Spleen (tissue), 7 donors: ENCODE data around the gene MAP2K3.

Experiments used
- CTCF ChIP-seq, 11 experiments: fragments of 200-600 bp in 7 of 11; fragments of 450-650 bp in 4 of 11; sonication (generic) in 4 of 11; IDR thresholded peaks in 8 of 11; conservative IDR thresholded peaks in 3 of 11; 1 replicate in 7 of 11; 2 replicates in 4 of 11; pipeline versions ENCODE4 v1.4.0 to v1.8.0; 2016 to 2021; ENCODE audit warnings: antibody characterized with exemption in 11 of 11, inconsistent platforms in 4 of 11, mild to moderate bottlenecking in 1 of 11
- POLR2AphosphoS5 ChIP-seq, 3 donors: sonication (generic); formaldehyde crosslinking; IDR thresholded peaks; one replicate each; pipeline ENCODE4 v1.5.1; 2017; ENCODE audit warnings: antibody characterized with exemption in 3 of 3
- donor health status: DM: no; HTN: no; CAD: no; lungs with moderate emphysema.
- donor health status: DM: no; HTN: no; CAD: no.
- donor health status: DM: no; HTN: no; CAD: no.

- TF ChIP-seq CTCF (IDR thresholded peaks at IDR 0.05 in 8 of 11, conservative IDR thresholded peaks at IDR 0.05 in 3 of 11) (no peak), POLR2AphosphoS5 (IDR thresholded peaks at IDR 0.05) (no peak)
Observed at GRCh38 chr17:21286909-21287702, 2.6 kb downstream of the MAP2K3 start.
